ENCODE data around the gene NR2F2. TPM values are rescaled to one million over a fixed set of nuclear protein-coding genes. Genes with fewer than 3 reads are reported as not detected.

The NR2F2 gene
- total RNA-seq, 4 donors from 2014 or later = 11.3 to 29.5 (median 18.4) TPM

GRCh38 chr15:96297783-96298182 lies 32.7 kb upstream of the NR2F2 start:
- Histone ChIP-seq H3K27ac (no peak overlapping the region), H3K4me1 (no peaks in the 10 kb centered on the region), H3K36me3 (no peaks in the 10 kb centered on the region), H3K9me3 (peaks cover 5 to 8% of the 10 kb centered on the region in 2 donors), H3K4me3 (no peak overlapping the region), H3K27me3 (no peaks in the 10 kb centered on the region)
- WGBS, 2 donors (ENCODE audit: low coverage in 1 of 2) = 82 to 84% methylated on average over 4 of the region's 4 CpGs
- no peak for DNase-seq
- in situ Hi-C loops (cut with MboI; ENCODE audit: low pct_ligation_motif_present in 1 of 4, low pct_unique_long_range_greater_than_20kb in 1 of 4, low sequenced_read_pairs in 3 of 4) (no loop called here), intact Hi-C loops (cut with DNase I; ENCODE audit: low total_unique reads) (no loop called here)
- no peak for TF ChIP-seq POLR2A (IDR thresholded peaks at IDR 0.05)
- TF ChIP-seq EP300 (IDR thresholded peaks at IDR 0.05; ENCODE audit: low read depth) = no peak
- TF ChIP-seq POLR2AphosphoS5 (IDR thresholded peaks at IDR 0.05) = no peak
- TF ChIP-seq CTCF (IDR thresholded peaks at IDR 0.05) = no peak

GRCh38 chr15:96298217-96298616 lies 32.3 kb upstream of the NR2F2 start:
- H3K36me3 ChIP-seq = no peaks in the 10 kb centered on the region
- H3K4me3 ChIP-seq = no peak overlapping the region
- no peaks in the 10 kb centered on the region for H3K4me1 ChIP-seq
- no peak overlapping the region for H3K27ac ChIP-seq
- intact Hi-C loops (cut with DNase I; ENCODE audit: low total_unique reads) = no loop called here
- no peak for DNase-seq
- H3K9me3 ChIP-seq = peaks cover 5 to 8% of the 10 kb centered on the region in 2 donors
- in situ Hi-C loops (cut with MboI; ENCODE audit: low pct_ligation_motif_present in 1 of 4, low pct_unique_long_range_greater_than_20kb in 1 of 4, low sequenced_read_pairs in 3 of 4) = no loop called here
- no peaks in the 10 kb centered on the region for H3K27me3 ChIP-seq
- WGBS, 2 donors (ENCODE audit: low coverage in 1 of 2) = 79 to 83% methylated on average over 2 of the region's 2 CpGs
- TF ChIP-seq POLR2A (IDR thresholded peaks at IDR 0.05) = no peak
- TF ChIP-seq EP300 (IDR thresholded peaks at IDR 0.05; ENCODE audit: low read depth) = no peak
- no peak for TF ChIP-seq CTCF (IDR thresholded peaks at IDR 0.05)
- TF ChIP-seq POLR2AphosphoS5 (IDR thresholded peaks at IDR 0.05) = no peak

- no peak overlapping the region for H3K4me3 ChIP-seq
These were observed 29.7 kb upstream of the NR2F2 start for GRCh38 chr15:96300836-96301235.

GRCh38 chr15:96303503-96304056 lies 26.9 kb upstream of the NR2F2 start:
- TF ChIP-seq CTCF (IDR thresholded peaks at IDR 0.05) (no peak), EP300 (IDR thresholded peaks at IDR 0.05; ENCODE audit: low read depth) (no peak), POLR2AphosphoS5 (IDR thresholded peaks at IDR 0.05) (no peak), POLR2A (IDR thresholded peaks at IDR 0.05) (no peak)
- 83 to 84% methylated on average over 8 to 9 of the region's 9 CpGs for WGBS, 2 donors (ENCODE audit: low coverage in 1 of 2)
- no peak overlapping the region for H3K4me3 ChIP-seq
- no peaks in the 10 kb centered on the region for H3K27me3 ChIP-seq
- peaks cover 0 to 2% of the 10 kb centered on the region in 2 donors for H3K9me3 ChIP-seq
- H3K4me1 ChIP-seq = no peaks in the 10 kb centered on the region
- H3K27ac ChIP-seq = no peak overlapping the region
- no peak for DNase-seq
- in situ Hi-C loops (cut with MboI; ENCODE audit: low pct_ligation_motif_present in 1 of 4, low pct_unique_long_range_greater_than_20kb in 1 of 4, low sequenced_read_pairs in 3 of 4) = loop anchor here in 1 of 4 donors (25.0 kb wide), 1 partner anchor 934 kb away; no protein-coding TSS in a partner anchor
- no peaks in the 10 kb centered on the region for H3K36me3 ChIP-seq
- intact Hi-C loops (cut with DNase I; ENCODE audit: low total_unique reads) = no loop called here

More at GRCh38 chr15:96300836-96301235, 29.7 kb upstream of the NR2F2 start:
- H3K27ac ChIP-seq = no peak overlapping the region
- 51 to 68% methylated on average over 5 of the region's 5 CpGs for WGBS, 2 donors (ENCODE audit: low coverage in 1 of 2)
- no peak for TF ChIP-seq CTCF (IDR thresholded peaks at IDR 0.05)
- no peak for TF ChIP-seq POLR2AphosphoS5 (IDR thresholded peaks at IDR 0.05)
- TF ChIP-seq POLR2A (IDR thresholded peaks at IDR 0.05) = no peak
- TF ChIP-seq EP300 (IDR thresholded peaks at IDR 0.05; ENCODE audit: low read depth) = no peak
- intact Hi-C loops (cut with DNase I; ENCODE audit: low total_unique reads) = loop anchor here (1.0 kb wide), 1 partner anchor 46 kb away; no protein-coding TSS in a partner anchor
- no peaks in the 10 kb centered on the region for H3K27me3 ChIP-seq
- in situ Hi-C loops (cut with MboI; ENCODE audit: low pct_ligation_motif_present in 1 of 4, low pct_unique_long_range_greater_than_20kb in 1 of 4, low sequenced_read_pairs in 3 of 4) = loop anchor here in 1 of 4 donors (25.0 kb wide), 1 partner anchor 936 kb away; no protein-coding TSS in a partner anchor
- H3K4me1 ChIP-seq = no peaks in the 10 kb centered on the region
- peaks cover 5 to 8% of the 10 kb centered on the region in 2 donors for H3K9me3 ChIP-seq
- H3K36me3 ChIP-seq = no peaks in the 10 kb centered on the region
- DNase-seq = no peak

All from transverse colon (tissue), 4 donors.